ENCODE results near the gene FBXW8.

GRCh38 chr12:117018276-117018675 is 107.5 kb downstream of the FBXW8 start:
- TF ChIP-seq CTCF (conservative IDR thresholded peaks at IDR 0.05 in 1 of 2, IDR thresholded peaks at IDR 0.05 in 1 of 2; ENCODE audit: low read depth in 1 of 2, low read length in 2 of 2) (no peak), EZH2 (IDR thresholded peaks at IDR 0.05; ENCODE audit: low read length, missing control alignments) (no peak)
